CD4-positive, alpha-beta T cell treated with Interleukin-1 beta for 1 hour (primary cell): ENCODE measurements around the gene CXCL11.
A peak's percentile ranks its signal among the peaks of the same experiment; 100 is the strongest.
"Not testable (repeated sequence)": the region's sequence is repeated elsewhere in the genome, so short reads cannot be mapped to it uniquely, and the experiment has no call there.

Experiments used
- DNase-seq, 2 donors: peaks; one replicate each; pipeline ENCODE4 v3.0.0-alpha.2; 2020 to 2022

The CXCL11 gene

DNA sequence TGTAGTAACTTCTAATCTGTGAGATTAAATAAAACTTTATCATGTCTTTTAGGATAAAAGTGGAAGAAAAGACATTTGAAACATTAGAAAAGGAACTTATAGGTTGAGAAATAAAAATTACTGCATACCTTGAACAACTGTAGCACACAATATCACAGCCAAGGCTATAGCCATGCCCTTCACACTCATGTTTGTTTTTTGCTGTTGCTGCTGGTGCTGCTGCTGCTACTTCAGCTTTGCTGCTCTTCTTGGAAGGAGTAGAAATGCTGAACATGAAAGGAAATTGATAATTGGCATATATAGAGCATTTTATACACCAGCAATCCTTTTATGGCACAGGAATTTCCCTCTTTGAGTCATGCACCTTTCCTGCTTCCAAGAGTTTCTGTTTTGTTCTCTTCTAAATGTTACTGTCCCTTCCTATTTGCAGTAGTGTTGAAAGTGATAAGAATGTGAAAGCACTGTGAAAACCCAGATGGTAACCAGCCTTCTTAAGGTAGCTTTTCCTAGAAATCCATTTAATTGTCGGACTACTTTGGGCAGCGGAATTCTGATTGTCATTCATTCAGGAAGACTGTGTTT lies at the start of gene CXCL11:
TSS of gene CXCL11 (minus strand) at position 272 of the 582 bp plus-strand sequence. CDS start at position 189, 83 bp downstream.
- no peak for DNase-seq

DNA sequence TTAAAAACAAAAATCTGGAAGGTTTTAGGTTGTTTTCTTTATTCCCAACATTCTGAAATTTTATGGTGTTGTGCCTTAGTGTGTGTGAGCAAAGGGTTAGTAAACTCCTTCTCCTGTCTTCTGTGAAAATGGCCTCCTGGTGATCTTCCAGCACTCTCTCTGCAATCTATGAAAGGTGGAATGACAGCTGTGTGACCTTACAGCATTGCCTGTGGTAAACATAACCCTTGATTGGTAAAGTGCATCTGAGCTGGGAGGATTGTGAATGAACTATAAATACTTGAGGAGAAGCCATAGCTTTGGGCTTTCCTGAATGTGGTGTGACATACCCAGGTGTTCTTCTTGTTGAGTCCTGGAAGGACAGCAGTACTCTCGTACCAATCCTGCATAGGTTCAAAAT lies 48.7 kb upstream of the CXCL11 start:
- DNase-seq, result no peak

DNA sequence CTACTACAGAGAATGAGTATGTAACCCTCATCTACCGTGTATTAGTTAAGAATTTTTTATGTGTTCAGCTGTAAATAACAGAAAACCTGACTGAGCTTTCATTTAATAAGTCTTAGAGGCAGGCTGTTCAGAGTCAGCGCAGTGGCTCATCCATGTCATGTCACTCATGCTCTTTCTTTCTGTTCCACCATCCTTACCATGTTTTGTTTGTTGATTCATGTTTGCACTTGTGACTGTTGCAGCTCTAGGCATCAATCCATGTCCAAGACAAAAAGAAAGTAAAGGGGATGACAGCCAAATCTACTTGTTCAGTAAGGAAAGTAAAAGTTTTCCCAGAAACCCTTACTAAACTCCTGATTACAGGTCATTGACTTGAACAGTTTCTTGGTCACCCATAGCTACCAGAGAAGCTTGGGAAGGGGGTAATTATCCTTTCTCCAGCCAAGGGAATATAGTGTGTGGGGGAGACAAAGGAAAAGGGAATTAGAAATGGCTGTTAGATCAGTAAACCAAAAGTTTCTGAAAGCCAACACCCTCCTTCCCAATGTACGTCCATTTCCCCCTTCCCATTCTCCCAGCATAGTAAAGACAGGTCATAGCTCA lies 47.6 kb upstream of the CXCL11 start:
- no peak for DNase-seq

DNA sequence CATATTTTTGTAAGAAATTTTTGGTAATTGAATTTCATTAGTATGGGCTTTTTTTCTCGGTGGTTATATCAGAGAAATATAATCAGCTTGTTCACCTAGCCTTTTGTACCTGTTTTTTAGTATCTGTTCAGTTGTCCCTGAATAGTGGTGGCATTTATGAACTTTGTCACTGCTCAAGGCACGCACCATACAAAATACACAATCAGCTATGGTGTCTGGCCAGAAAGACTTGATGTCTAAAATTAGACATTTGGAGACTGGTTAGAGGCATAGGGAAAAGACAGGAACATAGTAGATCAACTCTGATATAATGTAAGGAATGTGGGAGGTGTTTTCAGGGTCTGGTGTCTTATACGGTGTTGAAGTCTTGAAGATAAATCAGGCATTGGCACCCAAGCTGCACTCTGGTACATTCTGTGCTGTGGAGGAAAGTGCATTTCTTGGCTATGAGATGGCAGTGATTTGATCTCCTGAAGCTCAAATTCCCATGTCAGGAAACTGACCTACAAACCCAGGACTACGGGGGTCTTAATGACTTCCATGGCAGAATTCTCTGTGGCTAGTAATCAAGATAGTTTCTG lies 42.3 kb upstream of the CXCL11 start:
- no peak for DNase-seq

DNA sequence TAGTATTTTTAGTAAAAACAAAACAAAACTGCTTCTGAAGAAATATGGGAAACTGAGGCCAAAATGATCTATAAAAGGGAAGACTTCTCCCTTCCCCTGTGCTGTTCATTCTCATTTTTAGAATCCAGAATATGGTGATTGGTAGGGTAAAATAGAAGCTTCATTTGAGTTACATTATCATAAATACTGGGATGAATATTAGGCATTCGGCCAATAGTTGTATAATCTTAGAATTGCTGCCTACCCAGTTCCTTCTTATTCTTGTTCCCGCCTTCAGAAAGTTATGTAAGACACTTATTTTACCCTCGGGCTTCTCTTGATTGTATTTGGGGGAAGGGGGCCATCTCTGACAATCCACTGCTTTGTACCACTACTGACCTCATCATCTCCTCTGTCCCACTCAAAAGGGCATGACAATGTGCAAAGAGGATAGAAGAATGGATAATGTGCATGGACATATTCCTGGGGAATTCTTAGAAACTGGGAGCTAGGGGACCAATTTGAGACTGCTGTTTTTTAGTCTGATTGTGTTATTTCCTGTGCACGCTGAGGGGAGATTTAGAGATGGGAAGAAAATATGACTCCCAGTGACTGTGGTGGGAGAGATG lies 39.2 kb upstream of the CXCL11 start:
- no peak for DNase-seq

DNA sequence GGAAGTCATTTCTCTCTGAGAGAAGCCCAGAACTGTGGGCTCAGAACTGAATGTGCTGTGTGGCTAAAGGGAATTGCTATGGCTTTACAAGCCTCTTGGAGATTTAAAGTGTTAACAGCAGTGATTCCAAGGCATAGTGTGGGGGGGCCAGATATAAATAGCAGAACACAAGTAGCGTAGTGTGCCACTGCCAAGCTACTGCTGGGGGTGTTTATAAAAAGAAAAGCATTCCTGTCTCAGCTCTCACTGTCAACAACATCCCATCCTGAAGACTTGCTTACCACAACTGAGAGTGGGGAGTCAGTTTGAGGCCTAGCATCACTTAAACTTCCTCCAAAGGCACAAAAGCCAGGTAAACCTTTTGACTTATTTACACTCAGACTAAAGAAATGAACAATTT lies 38.6 kb upstream of the CXCL11 start, which contains the start of gene ART3:
TSS of gene ART3 (plus strand) at position 242 of the 400 bp plus-strand sequence. CDS start 1,181 bp downstream, outside the sequence.
- DNase-seq, result no peak

DNA sequence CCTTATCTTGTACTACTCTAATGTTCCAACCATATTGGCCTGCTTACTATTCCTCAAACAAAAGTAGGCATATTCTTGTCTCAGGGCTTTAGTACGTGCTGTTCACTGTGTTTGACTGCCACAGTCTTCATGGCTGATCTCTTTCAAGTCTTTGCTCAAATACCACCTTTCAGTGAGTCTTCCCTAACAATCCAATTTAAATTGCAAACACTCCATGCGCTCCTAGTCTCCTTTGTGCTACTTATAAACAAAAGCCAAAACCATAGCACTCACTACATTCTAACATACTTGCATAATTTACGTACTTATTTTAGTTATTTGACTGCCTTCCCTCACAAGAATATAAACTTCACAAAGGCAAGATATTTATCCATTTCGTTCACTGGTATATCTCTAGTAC lies 36.9 kb upstream of the CXCL11 start:
- DNase-seq, result no peak

GRCh38 chr4:76067652-76068286 lies 31.9 kb upstream of the CXCL11 start:
- DNase-seq, result peak; percentile 63 to 75

GRCh38 chr4:76066546-76066945 lies 30.7 kb upstream of the CXCL11 start:
- no peak for DNase-seq

DNA sequence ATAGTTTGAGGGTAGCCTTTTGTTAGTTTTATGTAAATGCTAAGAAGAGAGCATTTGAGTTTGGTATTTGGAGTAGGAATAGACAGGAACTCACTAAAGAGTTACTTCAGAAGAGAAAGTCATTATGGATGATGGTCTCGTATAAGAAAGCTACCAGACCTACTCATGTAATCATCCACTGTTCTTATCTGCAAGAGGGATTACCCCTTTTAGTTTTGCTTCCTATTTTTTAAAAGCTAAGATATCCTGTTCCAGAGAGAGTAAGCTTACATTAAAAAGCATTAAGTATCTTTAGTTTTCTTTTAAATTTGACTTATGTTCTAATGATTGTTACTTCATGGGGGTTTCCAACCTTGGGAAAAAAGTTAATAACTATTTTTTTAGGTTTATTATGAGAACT lies 26.1 kb upstream of the CXCL11 start:
- no peak for DNase-seq

GRCh38 chr4:76061421-76061820 lies 25.6 kb upstream of the CXCL11 start:
- no peak for DNase-seq

DNA sequence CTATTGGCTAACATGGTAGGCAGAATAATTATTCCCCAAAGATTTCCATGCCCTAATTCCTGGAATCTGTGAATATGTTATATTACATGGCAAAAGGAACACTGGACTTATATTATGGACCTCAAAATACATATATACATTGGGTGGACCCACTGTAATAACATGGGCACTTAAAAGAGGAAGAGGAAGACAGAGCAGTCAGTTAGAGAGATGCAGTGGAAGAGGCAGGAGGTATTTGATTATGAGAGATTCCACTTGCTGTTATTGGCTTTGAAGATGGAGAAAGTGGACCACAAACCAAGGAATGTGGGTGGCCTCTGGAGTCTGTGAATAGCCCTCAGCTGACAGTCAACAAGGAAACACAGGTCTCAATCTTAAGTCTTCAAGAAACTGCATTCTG lies 24.6 kb upstream of the CXCL11 start:
- no peak for DNase-seq

- no peak for DNase-seq
These were observed 23.9 kb upstream of the CXCL11 start for GRCh38 chr4:76059750-76060149.

- DNase-seq, result no peak
These were observed 23.1 kb upstream of the CXCL11 start for GRCh38 chr4:76058888-76059426.

GRCh38 chr4:76058302-76058701 lies 22.4 kb upstream of the CXCL11 start:
- DNase-seq, result no peak

GRCh38 chr4:76055421-76055820 lies 19.6 kb upstream of the CXCL11 start:
- no peak for DNase-seq

DNA sequence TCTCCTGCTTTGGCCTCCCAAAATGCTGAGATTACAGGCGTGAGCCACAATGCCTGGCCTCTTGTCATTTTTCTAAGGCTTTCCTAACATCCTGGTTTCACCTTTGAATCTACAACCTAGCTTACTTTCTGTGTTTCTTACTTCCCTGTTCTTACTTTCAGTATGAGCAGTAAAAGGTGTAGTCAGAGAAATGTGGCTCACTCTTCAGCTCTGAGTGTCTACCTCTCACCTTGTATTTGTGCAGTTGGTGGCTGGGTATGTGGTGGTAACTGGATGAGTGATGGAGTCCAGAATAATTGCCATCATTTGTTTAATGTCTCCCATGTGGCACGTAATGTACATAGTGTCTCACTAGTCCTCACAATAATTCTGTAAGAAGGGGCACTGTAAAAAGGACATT lies 19.1 kb upstream of the CXCL11 start:
- DNase-seq, result no peak

DNA sequence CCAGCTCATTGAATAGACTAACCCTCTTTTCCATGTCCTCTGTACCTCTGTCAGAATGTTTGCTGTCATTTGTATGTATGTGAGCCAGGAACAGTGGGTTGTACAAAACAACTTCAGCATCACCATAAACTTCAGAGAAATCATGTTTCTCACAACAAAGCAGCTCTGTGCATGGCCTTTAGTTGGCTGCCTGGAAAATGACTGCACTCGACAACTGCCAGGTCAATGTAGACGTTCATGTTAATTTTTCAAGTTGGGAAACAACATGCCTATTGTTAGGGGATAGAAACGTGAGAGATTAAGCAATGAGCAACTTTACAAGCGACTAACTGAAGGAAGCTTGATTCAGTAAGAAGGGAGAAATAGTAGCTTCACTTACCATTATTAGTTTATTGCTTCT lies 17.9 kb upstream of the CXCL11 start:
- DNase-seq, result no peak

DNA sequence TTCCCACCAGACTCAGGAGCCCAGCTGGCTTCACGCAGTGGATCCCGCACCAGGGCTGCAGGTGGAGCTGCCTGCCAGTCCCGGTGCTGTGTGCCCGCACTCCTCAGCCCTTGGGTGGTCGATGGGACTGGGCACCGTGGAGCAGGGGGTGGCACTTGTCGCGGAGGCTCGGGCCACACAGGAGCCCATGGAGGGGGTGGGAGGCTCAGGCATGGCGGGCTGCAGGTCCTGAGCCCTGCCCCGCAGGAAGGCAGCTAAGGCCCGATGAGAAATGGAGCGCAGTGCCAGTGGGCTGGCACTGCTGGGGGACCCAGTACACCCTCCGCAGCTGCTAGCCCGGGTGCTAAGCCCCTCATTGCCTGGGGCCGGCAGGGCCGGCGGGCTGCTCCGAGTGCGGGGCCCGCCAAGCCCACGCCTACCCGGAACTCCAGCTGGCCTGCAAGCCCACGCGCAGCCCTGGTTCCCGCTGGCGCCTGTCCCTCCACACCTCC lies 14.7 kb upstream of the CXCL11 start:
- not testable (repeated sequence) for DNase-seq

DNA sequence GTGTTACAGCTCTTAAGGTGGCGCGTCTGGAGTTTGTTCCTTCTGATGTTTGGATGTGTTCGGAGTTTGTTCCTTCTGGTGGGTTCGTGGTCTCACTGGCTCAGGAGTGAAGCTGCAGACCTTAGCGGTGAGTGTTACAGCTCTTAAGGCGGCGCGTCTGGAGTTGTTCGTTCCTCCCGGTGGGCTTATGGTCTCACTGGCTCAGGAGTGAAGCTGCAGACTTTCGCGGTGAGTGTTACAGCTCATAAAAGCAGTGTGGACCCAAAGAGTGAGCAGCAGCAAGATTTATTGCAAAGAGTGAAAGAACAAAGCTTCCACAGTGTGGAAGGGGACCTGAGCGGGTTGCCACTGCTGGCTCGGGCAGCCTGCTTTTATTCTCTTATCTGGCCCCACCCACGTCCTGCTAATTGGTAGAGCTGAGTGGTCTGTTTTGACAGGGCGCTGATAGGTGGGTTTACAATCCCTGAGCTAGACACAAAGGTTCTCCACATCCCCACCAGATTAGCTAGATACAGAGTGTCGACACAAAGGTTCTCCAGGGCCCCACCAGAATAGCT lies 14.1 kb upstream of the CXCL11 start:
- not testable (repeated sequence) for DNase-seq

DNA sequence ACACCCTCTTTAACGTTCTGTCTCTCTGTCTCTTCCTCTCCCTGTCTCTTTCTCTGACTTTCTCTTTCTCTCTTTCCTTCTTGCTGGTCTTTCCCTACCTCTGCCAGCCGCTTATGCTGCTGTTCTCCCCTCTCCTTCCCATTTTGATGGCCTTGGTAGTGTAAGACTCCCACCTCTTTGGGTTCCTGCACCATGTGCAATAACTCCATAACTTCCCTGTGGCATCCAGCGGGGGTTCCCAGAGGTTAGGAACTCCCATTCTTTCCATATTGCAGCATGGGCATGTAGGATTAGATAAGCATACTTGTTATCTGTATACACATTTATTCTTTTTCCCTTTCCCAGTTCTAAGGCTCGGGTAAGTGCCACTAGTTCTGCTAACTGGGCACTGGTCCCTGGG lies 8.8 kb upstream of the CXCL11 start:
- not testable (repeated sequence) for DNase-seq

DNA sequence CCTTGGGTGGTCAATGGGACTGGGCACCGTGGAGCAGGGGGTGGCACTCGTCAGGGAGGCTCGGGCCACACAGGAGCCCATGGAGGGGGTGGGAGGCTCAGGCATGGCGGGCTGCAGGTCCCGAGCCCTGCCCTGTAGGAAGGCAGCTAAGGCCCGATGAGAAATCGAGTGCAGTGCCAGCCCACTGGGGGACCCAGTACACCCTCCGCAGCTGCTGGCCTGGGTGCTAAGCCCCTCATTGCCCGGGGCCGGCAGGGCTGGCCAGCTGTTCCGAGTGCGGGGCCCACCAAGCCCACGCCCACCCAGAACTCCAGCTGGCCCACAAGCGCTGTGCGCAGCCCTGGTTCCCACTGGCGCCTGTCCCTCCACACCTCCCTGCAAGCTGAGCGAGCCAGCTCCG lies 7.4 kb upstream of the CXCL11 start:
- not testable (repeated sequence) for DNase-seq
